Astrocyte of the cerebellum (primary cell): ENCODE results near the gene MAP3K20.
"Not testable (repeated sequence)": the region's sequence is repeated elsewhere in the genome, so short reads cannot be mapped to it uniquely, and the experiment has no call there.

ENCODE experiments used
- DNase-seq: peaks from one replicate; pipeline ENCODE4 v3.0.0-alpha.2; 2011; ENCODE audit warnings: low read depth
- H3K4me3 ChIP-seq: 2 replicates; pipeline ENCODE4 v1.5.1; 2011; ENCODE audit warnings: mild to moderate bottlenecking, low read depth, low read length, moderate library complexity
- CTCF ChIP-seq: IDR thresholded peaks from 2 replicates; pipeline ENCODE4 v1.5.1; 2012; ENCODE audit warnings: low read length, low read depth, moderate library complexity, mild to moderate bottlenecking; ENCODE audit errors: missing control alignments
- in situ Hi-C: cut with HindIII; loops from 2 replicates; pipeline ENCODE4 v1.10.0; 2017; ENCODE audit warnings: low sequenced_read_pairs

MAP3K20 gene

GRCh38 chr2:173171924-173172643, 96.4 kb downstream of the MAP3K20 start:
- DNase-seq: no peak
- no peak for TF ChIP-seq CTCF
- in situ Hi-C loops: loop anchor here (5.0 kb wide), 1 partner anchor 35 kb away; no protein-coding TSS in a partner anchor
- H3K4me3 ChIP-seq: no peak overlapping the region

- DNase-seq, H3K4me3 ChIP-seq: not testable (repeated sequence)
- in situ Hi-C loops: loop anchor here (5.0 kb wide), 1 partner anchor 33 kb away; no protein-coding TSS in a partner anchor
Measured at GRCh38 chr2:173174339-173174738, 98.7 kb downstream of the MAP3K20 start.

- in situ Hi-C loops: no loop called here
Measured at GRCh38 chr2:173175222-173175621, 99.6 kb downstream of the MAP3K20 start.

DNA sequence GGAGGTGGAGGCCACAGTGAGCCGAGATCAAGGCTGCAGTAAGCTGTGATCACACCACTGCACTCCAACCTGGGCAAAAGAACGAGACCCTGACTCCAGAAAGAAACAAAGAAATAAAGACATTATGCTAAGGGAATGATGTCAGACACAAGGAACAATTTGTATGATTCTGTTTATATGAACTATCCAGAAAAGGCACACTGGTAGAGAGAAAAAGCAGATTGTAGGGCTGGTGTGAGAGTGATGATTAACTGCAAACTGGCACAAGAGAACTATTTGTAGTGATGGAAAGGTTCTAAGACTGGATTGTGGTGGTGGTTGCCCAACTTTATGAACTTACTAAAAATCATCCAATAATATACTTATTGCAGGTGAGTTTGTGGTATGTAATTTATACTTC, 106.3 kb downstream of the MAP3K20 start:
- DNase-seq: no peak
- in situ Hi-C loops: no loop called here
- H3K4me3 ChIP-seq: no peak overlapping the region
- TF ChIP-seq CTCF: no peak

More at GRCh38 chr2:173175222-173175621, 99.6 kb downstream of the MAP3K20 start:
- no peak for DNase-seq
- no peak overlapping the region for H3K4me3 ChIP-seq
- no peak for TF ChIP-seq CTCF

DNA sequence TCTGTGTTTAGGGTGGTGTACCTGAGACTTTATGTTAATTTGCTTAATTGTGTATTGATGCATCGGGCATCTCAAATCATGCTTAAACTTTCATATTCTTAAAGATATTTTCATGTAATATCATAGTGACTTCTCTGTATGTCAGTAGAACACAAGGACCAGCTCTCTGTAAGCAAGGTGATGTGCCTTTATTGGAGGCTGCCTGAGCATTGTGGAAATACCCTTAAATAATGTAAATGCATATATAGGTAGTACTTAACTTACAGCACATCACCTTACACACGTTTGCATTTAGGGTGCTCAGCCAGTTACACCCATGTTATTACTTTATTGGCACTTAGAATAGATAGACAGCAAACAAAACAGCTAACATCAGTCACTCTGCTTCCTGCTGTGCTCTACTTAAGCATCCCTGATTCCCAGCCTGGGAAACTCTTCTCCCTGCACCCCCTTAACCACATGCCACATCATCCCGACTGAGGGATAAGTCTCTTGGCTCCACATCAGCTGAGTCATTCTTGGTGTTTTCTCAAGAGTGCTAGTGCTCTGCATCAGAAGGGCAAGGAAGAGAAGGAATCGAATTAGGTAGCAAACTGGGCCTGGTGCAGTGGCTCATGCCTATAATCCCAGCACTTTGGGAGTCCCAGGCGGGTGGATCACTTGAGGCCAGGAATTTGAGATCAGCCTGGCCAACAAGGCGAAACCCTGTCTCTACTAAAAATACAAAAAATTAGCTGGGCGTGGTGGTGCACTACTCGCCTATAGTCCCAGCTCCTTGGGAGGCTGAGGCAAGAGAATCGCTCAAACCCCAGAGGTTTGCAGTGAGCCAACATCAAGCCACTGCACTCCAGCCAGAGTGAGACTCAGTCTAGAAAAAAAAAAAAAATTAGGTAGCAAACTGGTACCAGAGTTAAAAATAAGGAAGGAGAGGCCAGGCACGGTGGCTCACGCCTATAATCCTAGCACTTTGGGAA, 108.7 kb downstream of the MAP3K20 start:
- in situ Hi-C loops: no loop called here
- TF ChIP-seq CTCF: no peak
- peak; percentile 99 for DNase-seq
- no peak overlapping the region for H3K4me3 ChIP-seq

DNA sequence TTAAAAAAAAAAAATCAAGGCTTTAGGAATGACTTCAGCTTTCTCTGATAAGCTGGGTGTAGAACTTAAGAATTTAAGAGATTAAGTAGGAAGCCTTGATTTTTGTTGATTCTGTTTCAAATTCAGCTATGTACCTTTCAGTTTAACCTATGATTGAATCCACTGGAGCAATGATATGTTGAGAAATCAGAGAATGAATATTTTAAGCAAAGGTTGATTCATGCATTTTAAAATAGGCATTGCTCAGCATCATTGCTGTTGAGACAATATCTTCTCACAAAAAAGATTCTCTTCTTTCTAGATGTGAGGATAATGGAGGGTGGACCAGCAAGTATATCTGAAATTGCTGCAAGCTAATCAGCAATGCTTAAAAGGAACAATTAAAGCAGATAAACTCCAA, 109.8 kb downstream of the MAP3K20 start:
- in situ Hi-C loops: no loop called here
- no peak for DNase-seq
- TF ChIP-seq CTCF: no peak
- H3K4me3 ChIP-seq: no peak overlapping the region
